ENCODE results near the gene DNAAF8. TPM values are rescaled to one million over a fixed set of nuclear protein-coding genes. Genes with fewer than 3 reads are reported as not detected.

The DNAAF8 gene
- total RNA-seq, 4 donors from 2014 or later: 0.21 to 15.3 (median 0.74) TPM

GRCh38 chr16:4686497-4687210 is 47.7 kb upstream of the DNAAF8 start:
- no peak for TF ChIP-seq EP300 (IDR thresholded peaks at IDR 0.05)
- TF ChIP-seq, protein P1, sequence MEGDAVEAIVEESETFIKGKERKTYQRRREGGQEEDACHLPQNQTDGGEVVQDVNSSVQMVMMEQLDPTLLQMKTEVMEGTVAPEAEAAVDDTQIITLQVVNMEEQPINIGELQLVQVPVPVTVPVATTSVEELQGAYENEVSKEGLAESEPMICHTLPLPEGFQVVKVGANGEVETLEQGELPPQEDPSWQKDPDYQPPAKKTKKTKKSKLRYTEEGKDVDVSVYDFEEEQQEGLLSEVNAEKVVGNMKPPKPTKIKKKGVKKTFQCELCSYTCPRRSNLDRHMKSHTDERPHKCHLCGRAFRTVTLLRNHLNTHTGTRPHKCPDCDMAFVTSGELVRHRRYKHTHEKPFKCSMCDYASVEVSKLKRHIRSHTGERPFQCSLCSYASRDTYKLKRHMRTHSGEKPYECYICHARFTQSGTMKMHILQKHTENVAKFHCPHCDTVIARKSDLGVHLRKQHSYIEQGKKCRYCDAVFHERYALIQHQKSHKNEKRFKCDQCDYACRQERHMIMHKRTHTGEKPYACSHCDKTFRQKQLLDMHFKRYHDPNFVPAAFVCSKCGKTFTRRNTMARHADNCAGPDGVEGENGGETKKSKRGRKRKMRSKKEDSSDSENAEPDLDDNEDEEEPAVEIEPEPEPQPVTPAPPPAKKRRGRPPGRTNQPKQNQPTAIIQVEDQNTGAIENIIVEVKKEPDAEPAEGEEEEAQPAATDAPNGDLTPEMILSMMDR (IDR thresholded peaks at IDR 0.05): no peak
- TF ChIP-seq POLR2A (IDR thresholded peaks at IDR 0.05): no peak
- peaks cover 0 to 90% (median 12%) of the 10 kb centered on the region in 3 donors for H3K36me3 ChIP-seq
- WGBS, 2 donors: 86 to 92% methylated on average over 26 to 27 of the region's 27 CpGs

GRCh38 chr16:4687416-4687815 is 46.9 kb upstream of the DNAAF8 start:
- no peak for DNase-seq (ENCODE audit: low spot score in 2 of 2)
- Histone ChIP-seq H3K27me3 (no peaks in the 10 kb centered on the region), H3K9me3 (no peaks in the 10 kb centered on the region), H3K4me1 (peaks cover 0 to 4% (median 1%) of the 10 kb centered on the region in 4 donors), H3K4me3 (no peak overlapping the region), H3K27ac (no peak overlapping the region), H3K36me3 (peaks cover 0 to 83% (median 12%) of the 10 kb centered on the region in 3 donors)
- TF ChIP-seq POLR2A (IDR thresholded peaks at IDR 0.05) (no peak), EP300 (IDR thresholded peaks at IDR 0.05) (no peak)
- TF ChIP-seq, protein P1 (IDR thresholded peaks at IDR 0.05): no peak
- 69 to 72% methylated on average over 8 of the region's 8 CpGs for WGBS, 2 donors

More at GRCh38 chr16:4686497-4687210, 47.7 kb upstream of the DNAAF8 start:
- no peak overlapping the region for H3K4me3 ChIP-seq
- H3K4me1 ChIP-seq: no peaks in the 10 kb centered on the region
- H3K27me3 ChIP-seq: no peaks in the 10 kb centered on the region
- no peak for DNase-seq (ENCODE audit: low spot score in 2 of 2)
- no peak overlapping the region for H3K27ac ChIP-seq
- no peaks in the 10 kb centered on the region for H3K9me3 ChIP-seq

DNA sequence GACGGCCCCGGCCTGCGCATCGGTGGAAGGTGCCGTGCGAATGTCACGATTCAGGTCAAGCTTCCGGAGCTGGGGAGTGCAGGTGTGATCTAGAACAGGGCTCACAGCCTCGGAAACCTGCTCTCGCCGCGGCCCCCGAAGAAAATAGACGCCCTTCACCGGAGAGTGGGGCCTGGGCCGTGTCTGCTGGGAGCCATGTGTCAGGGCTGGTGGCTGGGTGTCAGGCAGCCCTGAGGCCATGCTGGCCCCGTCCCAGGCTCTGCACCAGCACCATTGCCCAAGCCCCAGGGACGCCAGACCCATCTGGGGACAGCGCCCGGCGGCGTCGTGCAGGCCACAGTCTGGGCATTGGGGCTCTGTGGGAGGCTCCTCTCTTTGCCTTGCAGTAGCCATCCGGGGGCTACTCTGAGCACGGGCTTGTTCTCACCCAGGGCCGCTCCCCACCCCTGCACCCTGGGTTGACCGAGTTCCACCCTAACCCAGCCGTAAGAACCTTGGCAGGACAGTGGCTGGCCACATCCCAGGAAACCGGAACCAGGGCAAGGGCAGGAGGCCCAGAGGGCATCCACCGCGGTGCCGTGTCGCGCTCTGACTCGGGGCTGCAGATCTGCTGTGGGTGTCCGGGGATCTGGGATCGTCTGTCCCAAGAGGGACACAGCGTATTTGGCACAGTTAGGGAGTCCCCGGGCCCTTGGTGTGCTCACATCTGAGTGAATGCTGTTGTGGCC is 46.2 kb upstream of the DNAAF8 start:
- Histone ChIP-seq H3K36me3 (peaks cover 0 to 76% (median 12%) of the 10 kb centered on the region in 3 donors), H3K9me3 (no peaks in the 10 kb centered on the region), H3K27ac (no peak overlapping the region), H3K4me1 (peaks cover 0 to 10% (median 5%) of the 10 kb centered on the region in 4 donors), H3K4me3 (no peak overlapping the region), H3K27me3 (no peaks in the 10 kb centered on the region)
- WGBS, 2 donors: 80 to 90% methylated on average over 22 to 39 of the region's 39 CpGs
- no peak for TF ChIP-seq EP300 (IDR thresholded peaks at IDR 0.05)
- TF ChIP-seq, protein P1 (IDR thresholded peaks at IDR 0.05): no peak
- no peak for TF ChIP-seq POLR2A (IDR thresholded peaks at IDR 0.05)
- no peak for DNase-seq (ENCODE audit: low spot score in 2 of 2)

- no peak overlapping the region for H3K4me3 ChIP-seq
- peaks cover 0 to 70% (median 12%) of the 10 kb centered on the region in 3 donors for H3K36me3 ChIP-seq
- TF ChIP-seq POLR2A (IDR thresholded peaks at IDR 0.05): no peak
- TF ChIP-seq, protein P1 (IDR thresholded peaks at IDR 0.05): no peak
- no peak for TF ChIP-seq EP300 (IDR thresholded peaks at IDR 0.05)
- no peak overlapping the region for H3K27ac ChIP-seq
- H3K4me1 ChIP-seq: peaks cover 0 to 12% (median 6%) of the 10 kb centered on the region in 4 donors
- H3K9me3 ChIP-seq: no peaks in the 10 kb centered on the region
- DNase-seq (ENCODE audit: low spot score in 2 of 2): no peak
- no peaks in the 10 kb centered on the region for H3K27me3 ChIP-seq
- WGBS, 2 donors: 73 to 91% methylated on average over 5 to 20 of the region's 22 CpGs
Measured at GRCh38 chr16:4688674-4689045, 45.7 kb upstream of the DNAAF8 start.

Measured in tibial nerve (tissue), 4 donors.